ENCODE measurements around the gene CDH13. TPM values are rescaled to one million over a fixed set of nuclear protein-coding genes. Genes with fewer than 3 reads are reported as not detected.

Gene CDH13
- total and polyA plus RNA-seq, 2 of the 8 experiments (the other 6 are each of a cell fraction or from before 2014, with no cell fraction given): 2.3 to 2.4 TPM

GRCh38 chr16:82767808-82768207 is 141.0 kb downstream of the CDH13 start (continued):
- TF ChIP-seq RNF2 (IDR thresholded peaks at IDR 0.05; ENCODE audit: borderline replicate concordance, low read depth, low read length, missing control alignments, poor library complexity, severe bottlenecking): no peak
- TF ChIP-seq, protein P1, sequence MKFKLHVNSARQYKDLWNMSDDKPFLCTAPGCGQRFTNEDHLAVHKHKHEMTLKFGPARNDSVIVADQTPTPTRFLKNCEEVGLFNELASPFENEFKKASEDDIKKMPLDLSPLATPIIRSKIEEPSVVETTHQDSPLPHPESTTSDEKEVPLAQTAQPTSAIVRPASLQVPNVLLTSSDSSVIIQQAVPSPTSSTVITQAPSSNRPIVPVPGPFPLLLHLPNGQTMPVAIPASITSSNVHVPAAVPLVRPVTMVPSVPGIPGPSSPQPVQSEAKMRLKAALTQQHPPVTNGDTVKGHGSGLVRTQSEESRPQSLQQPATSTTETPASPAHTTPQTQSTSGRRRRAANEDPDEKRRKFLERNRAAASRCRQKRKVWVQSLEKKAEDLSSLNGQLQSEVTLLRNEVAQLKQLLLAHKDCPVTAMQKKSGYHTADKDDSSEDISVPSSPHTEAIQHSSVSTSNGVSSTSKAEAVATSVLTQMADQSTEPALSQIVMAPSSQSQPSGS (IDR thresholded peaks at IDR 0.05; ENCODE audit: low read length): no peak
- TF ChIP-seq CBX5 (IDR thresholded peaks at IDR 0.05; ENCODE audit: low read depth, low read length): no peak
